Breast epithelium (tissue), 4 donors: ENCODE data around the gene CCNL2. TPM values are rescaled to one million over a fixed set of nuclear protein-coding genes. Genes with fewer than 3 reads are reported as not detected.

Experiments
- DNase-seq, 2 donors: peaks; one replicate each; pipeline ENCODE4 v3.0.0-alpha.2; 2019; ENCODE audit warnings: low spot score in 2 of 2
- H3K27ac ChIP-seq, 2 donors: fragments of 200-600 bp; sonication (generic) in 1 of 2; one replicate each; pipeline ENCODE4 v1.5.1; 2016 to 2019; ENCODE audit warnings: mild to moderate bottlenecking in 1 of 2
- H3K27me3 ChIP-seq, 2 donors: fragments of 200-600 bp; sonication (generic) in 1 of 2; one replicate each; pipeline versions ENCODE4 v1.5.1 to v1.6.0; 2017 to 2019; ENCODE audit warnings: control low read depth in 1 of 2, mild to moderate bottlenecking in 1 of 2
- H3K36me3 ChIP-seq: fragments of 200-600 bp; one replicate; pipeline ENCODE4 v1.5.1; 2019
- H3K4me1 ChIP-seq, 2 donors: fragments of 200-600 bp; sonication (generic); one replicate each; pipeline ENCODE4 v1.5.1; 2016 to 2019; ENCODE audit warnings: control low read depth in 1 of 2
- H3K4me3 ChIP-seq, 3 donors: fragments of 200-600 bp; sonication (generic); 1 replicate in 2 of 3; 2 replicates in 1 of 3; pipeline ENCODE4 v1.5.1; 2016 to 2019; ENCODE audit warnings: mild to moderate bottlenecking in 3 of 3, moderate library complexity in 2 of 3
- H3K9me3 ChIP-seq, 2 donors: fragments of 200-600 bp; sonication (generic) in 1 of 2; one replicate each; pipeline ENCODE4 v1.5.1; 2016 to 2019; ENCODE audit warnings: control low read depth in 1 of 2
- CTCF ChIP-seq, 3 donors: fragments of 450-650 bp; IDR thresholded peaks; one replicate each; pipeline ENCODE4 v1.5.1; 2016 to 2017; ENCODE audit warnings: antibody characterized with exemption in 3 of 3, mild to moderate bottlenecking in 3 of 3, moderate library complexity in 3 of 3
- POLR2A ChIP-seq: fragments of 450-650 bp; IDR thresholded peaks from one replicate; pipeline ENCODE4 v1.6.1; 2016; ENCODE audit warnings: antibody characterized with exemption, mild to moderate bottlenecking, moderate library complexity
- POLR2AphosphoS5 ChIP-seq, 3 donors: sonication (generic); formaldehyde crosslinking; IDR thresholded peaks; one replicate each; pipeline ENCODE4 v1.6.1; 2017; ENCODE audit warnings: antibody characterized with exemption in 3 of 3
- intact Hi-C: fragments of 100-400 bp; cut with DNase I; formaldehyde crosslinking; loops from one replicate; pipeline ENCODE4 v1.15.1; 2023; ENCODE audit warnings: low total_unique reads
- total RNA-seq, 3 donors: library from RNA; depleted of rRNA; stranded (reverse); fragments of >200 nt; gene quantifications; one replicate each; pipeline ENCODE4 v1.1.0, GENCODE V29; 2016

Gene CCNL2
- total RNA-seq, 3 donors from 2014 or later, result 170 to 325 (median 285) TPM

DNA sequence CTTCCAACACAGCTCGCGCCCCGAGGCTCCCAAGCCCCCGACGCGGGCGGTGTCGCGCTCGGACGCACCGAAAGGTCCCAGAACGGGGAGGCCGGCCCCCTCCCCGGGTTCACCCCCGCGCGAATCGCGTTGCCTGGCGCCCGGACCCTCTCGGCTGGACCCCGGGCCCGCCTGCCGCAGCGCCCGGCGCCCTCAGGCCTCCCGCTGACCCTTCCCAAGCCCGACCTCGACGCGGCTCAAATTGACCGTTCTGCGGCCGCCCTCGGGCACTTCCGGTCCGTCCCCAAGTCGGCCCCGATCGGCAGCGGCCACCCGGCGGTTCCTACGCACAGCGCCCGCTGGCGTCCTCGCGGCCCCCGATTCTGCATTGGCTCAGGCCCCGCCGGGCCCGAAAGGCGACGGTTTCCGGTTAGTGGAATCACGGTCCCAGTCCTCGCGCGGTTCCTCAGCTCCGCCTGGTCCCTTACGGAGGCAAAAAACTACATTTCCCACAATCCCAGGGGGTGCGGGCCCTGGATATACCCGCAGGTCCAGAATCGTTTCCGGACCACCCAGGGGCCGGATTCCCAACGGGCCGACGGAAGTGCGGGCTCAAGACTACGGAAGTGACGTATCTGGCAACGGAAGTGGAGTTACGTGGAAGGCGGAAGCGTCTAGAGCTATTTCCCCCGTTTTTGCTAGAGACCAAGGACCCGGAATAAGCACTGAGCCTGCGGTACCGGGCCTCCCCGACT is 24.0 kb downstream of the CCNL2 start, which contains the start of gene AURKAIP1:
AURKAIP1 (minus strand) TSS at position 279 of the 734 bp plus-strand sequence. CDS start 451 bp downstream, outside the sequence.
- H3K9me3 ChIP-seq, result no peaks in the 10 kb centered on the region
- TF ChIP-seq POLR2AphosphoS5 (IDR thresholded peaks at IDR 0.05) (peak; percentile 94 to 98 (median 97)), CTCF (IDR thresholded peaks at IDR 0.05) (peak in 1 of 3 donors; percentile 32), POLR2A (peak; percentile 36)
- no peaks in the 10 kb centered on the region for H3K36me3 ChIP-seq
- peaks cover 13 to 15% of the 10 kb centered on the region in 2 donors for H3K4me1 ChIP-seq
- intact Hi-C loops, result no loop called here
- H3K27ac ChIP-seq, result peak within 1 kb of the TSS; percentile 95 to 98
- no peaks in the 10 kb centered on the region for H3K27me3 ChIP-seq
- H3K4me3 ChIP-seq, result peak within 1 kb of the TSS; percentile 98 to 99 (median 99)
- DNase-seq, result peak; percentile 98 to 99

GRCh38 chr1:1374589-1374928 is 24.6 kb downstream of the CCNL2 start:
- no peak for DNase-seq
- Histone ChIP-seq H3K27ac (peak overlapping the region; percentile 95 to 98), H3K9me3 (no peaks in the 10 kb centered on the region), H3K36me3 (no peaks in the 10 kb centered on the region), H3K27me3 (no peaks in the 10 kb centered on the region), H3K4me1 (peaks cover 13 to 15% of the 10 kb centered on the region in 2 donors), H3K4me3 (peak overlapping the region; percentile 98 to 99 (median 99))
- TF ChIP-seq POLR2A (no peak), CTCF (IDR thresholded peaks at IDR 0.05) (no peak), POLR2AphosphoS5 (IDR thresholded peaks at IDR 0.05) (no peak)
- intact Hi-C loops, result no loop called here

- H3K4me3 ChIP-seq, result peak overlapping the region; percentile 98 to 99 (median 99)
- peaks cover 13 to 15% of the 10 kb centered on the region in 2 donors for H3K4me1 ChIP-seq
- intact Hi-C loops, result no loop called here
- H3K27ac ChIP-seq, result peak overlapping the region; percentile 95 to 98
- no peak for DNase-seq
- H3K36me3 ChIP-seq, result no peaks in the 10 kb centered on the region
- H3K9me3 ChIP-seq, result no peaks in the 10 kb centered on the region
- TF ChIP-seq POLR2A (no peak), POLR2AphosphoS5 (IDR thresholded peaks at IDR 0.05) (no peak), CTCF (IDR thresholded peaks at IDR 0.05) (no peak)
- no peaks in the 10 kb centered on the region for H3K27me3 ChIP-seq
These were observed 25.1 kb downstream of the CCNL2 start for GRCh38 chr1:1373815-1374588.

GRCh38 chr1:1373051-1373814 is 25.9 kb downstream of the CCNL2 start:
- no peak overlapping the region for H3K27ac ChIP-seq
- no peaks in the 10 kb centered on the region for H3K36me3 ChIP-seq
- no peaks in the 10 kb centered on the region for H3K27me3 ChIP-seq
- DNase-seq, result no peak
- no peak overlapping the region for H3K4me3 ChIP-seq
- H3K9me3 ChIP-seq, result no peaks in the 10 kb centered on the region
- intact Hi-C loops, result no loop called here
- TF ChIP-seq POLR2A (no peak), CTCF (IDR thresholded peaks at IDR 0.05) (no peak), POLR2AphosphoS5 (IDR thresholded peaks at IDR 0.05) (no peak)
- peaks cover 13 to 15% of the 10 kb centered on the region in 2 donors for H3K4me1 ChIP-seq
